Upper lobe of right lung (tissue), 1 donor: ENCODE data around the gene OR4K13. TPM values are rescaled to one million over a fixed set of nuclear protein-coding genes. Genes with fewer than 3 reads are reported as not detected.

Experiments used
- total RNA-seq: library from RNA; stranded (reverse); fragmentation: NEBNext Ultra II Directional; extraction: Animal tissue kit (Norgen Biotek cat#: 25700); gene quantifications from one replicate; pipeline ENCODE4 v1.2.1, GENCODE V29; 2021
- donor health status: DM: no; HTN: yes; CAD: no; lungs with severe emphysema.

Gene OR4K13
- total RNA-seq, 1 donor from 2014 or later = not detected

Other genes starting within 250 kb of the OR4K13 start
- not detected for gene OR4N2, start 232.3 kb downstream of the OR4K13 start, total RNA-seq
- gene OR4K2, start 160.9 kb downstream of the OR4K13 start, total RNA-seq = not detected
- not detected for gene OR4K5, start 115.4 kb downstream of the OR4K13 start, total RNA-seq
- not detected for gene OR4K1, start 105.1 kb downstream of the OR4K13 start, total RNA-seq
- gene OR4K15, start 60.4 kb downstream of the OR4K13 start, total RNA-seq = not detected
- gene OR4Q2, start 33.9 kb downstream of the OR4K13 start, total RNA-seq = not detected
- not detected for gene OR4K14, start 16.7 kb downstream of the OR4K13 start, total RNA-seq
- not detected for gene OR4L1, start 24.0 kb upstream of the OR4K13 start, total RNA-seq
- not detected for gene OR4K17, start 74.7 kb upstream of the OR4K13 start, total RNA-seq
- gene OR4N5, start 102.8 kb upstream of the OR4K13 start, total RNA-seq = not detected
- not detected for gene OR11G2, start 154.9 kb upstream of the OR4K13 start, total RNA-seq
- not detected for gene OR11H6, start 187.7 kb upstream of the OR4K13 start, total RNA-seq
- not detected for gene OR11H7, start 192.9 kb upstream of the OR4K13 start, total RNA-seq
- not detected for gene OR11H4, start 203.2 kb upstream of the OR4K13 start, total RNA-seq